Heart left ventricle (tissue), 13 donors: Measurements from ENCODE around the gene SBNO2.

ENCODE experiments used
- POLR2A ChIP-seq, 2 donors: fragments of 450-650 bp; IDR thresholded peaks; one replicate each; pipeline ENCODE4 v1.6.1; 2017; ENCODE audit warnings: antibody characterized with exemption in 2 of 2, mild to moderate bottlenecking in 2 of 2, moderate library complexity in 2 of 2
- TF ChIP-seq, protein P1 (sequence below), 12 donors: fragments of 200-600 bp; sonication (generic) in 4 of 12; IDR thresholded peaks; one replicate each; pipeline versions ENCODE4 v1.5.0 to v1.8.0; 2018 to 2022; ENCODE audit warnings: antibody characterized with exemption in 12 of 12, mild to moderate bottlenecking in 5 of 12
- donor health status: ischemic (EF 13 %, LVEDD 7.1; RV severe dilation, severe dysfunction).
- donor health status: DM: no; HTN: yes; CAD: no.
- donor health status: DM: no; HTN: no; CAD: no.
- donor health status: ischemic (EF 25% LVEDD 6.9; RV normal size, moderate dysfunction).
- donor health status: ischemic (EF 25% LVEDD 5.7; RV mildly dilated, moderate dysfunction).
- donor health status: ischemic (EF 35%, LVEDD 5.7; RV mildly dilated, moderate dysfunction).
- donor health status: nonischemic (EF 11% LVEDD 7.7; RV severe dilation, severe dysfunction).
- donor health status: DM: yes; HTN: yes; CAD: no.
- donor health status: PGD.
- donor health status: ischemic (EF 29% LVEDD 5.4; RV normal size, mild dysfunction).
- donor health status: nonischemic (EF 23%, LVEDD 6.1; RV moderate dilation, normal function).

DNA sequence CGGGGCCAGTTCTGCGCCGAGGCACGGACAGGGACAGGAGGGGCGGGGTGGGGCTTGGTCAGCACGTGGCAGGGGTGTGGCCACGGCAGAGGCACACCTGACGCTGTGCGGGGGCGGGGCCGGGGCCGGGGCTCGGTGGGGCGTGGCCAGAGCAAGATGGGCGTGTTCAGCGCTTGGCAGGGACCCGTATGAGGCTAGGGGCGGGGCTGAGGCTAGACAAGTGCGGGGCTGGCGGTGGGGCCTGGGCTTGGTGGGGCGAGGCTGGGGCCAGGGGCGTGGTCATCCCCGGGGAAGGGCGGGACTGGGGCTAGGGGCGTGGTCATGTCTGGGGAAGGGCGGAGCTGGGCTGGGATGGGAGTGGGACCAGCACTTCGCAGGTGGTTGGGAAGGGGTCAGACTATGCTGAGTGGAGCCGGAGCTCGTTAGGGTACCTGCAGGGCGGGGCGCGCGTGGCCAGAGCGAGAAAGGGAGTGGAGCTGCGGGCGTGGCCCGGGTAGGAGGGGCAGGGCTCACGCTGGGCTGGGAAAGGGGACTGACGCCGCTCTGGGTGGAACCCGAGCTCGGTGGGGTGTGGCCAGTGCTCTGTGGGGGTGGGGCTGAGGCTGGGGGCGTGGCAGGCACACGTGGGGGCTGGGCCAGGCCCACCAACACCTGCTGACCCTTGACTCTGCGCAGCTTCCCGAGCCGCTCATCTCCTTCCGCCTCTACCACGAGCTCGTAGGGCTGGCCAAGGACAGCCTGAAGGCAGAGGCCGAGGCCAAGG lies 91.7 kb downstream of the SBNO2 start:
- TF ChIP-seq, protein P1, sequence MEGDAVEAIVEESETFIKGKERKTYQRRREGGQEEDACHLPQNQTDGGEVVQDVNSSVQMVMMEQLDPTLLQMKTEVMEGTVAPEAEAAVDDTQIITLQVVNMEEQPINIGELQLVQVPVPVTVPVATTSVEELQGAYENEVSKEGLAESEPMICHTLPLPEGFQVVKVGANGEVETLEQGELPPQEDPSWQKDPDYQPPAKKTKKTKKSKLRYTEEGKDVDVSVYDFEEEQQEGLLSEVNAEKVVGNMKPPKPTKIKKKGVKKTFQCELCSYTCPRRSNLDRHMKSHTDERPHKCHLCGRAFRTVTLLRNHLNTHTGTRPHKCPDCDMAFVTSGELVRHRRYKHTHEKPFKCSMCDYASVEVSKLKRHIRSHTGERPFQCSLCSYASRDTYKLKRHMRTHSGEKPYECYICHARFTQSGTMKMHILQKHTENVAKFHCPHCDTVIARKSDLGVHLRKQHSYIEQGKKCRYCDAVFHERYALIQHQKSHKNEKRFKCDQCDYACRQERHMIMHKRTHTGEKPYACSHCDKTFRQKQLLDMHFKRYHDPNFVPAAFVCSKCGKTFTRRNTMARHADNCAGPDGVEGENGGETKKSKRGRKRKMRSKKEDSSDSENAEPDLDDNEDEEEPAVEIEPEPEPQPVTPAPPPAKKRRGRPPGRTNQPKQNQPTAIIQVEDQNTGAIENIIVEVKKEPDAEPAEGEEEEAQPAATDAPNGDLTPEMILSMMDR (IDR thresholded peaks at IDR 0.05): no peak
- no peak for TF ChIP-seq POLR2A (IDR thresholded peaks at IDR 0.05)
